Tibial nerve (tissue), 4 donors: Measurements from ENCODE around the gene DHTKD1. TPM values are rescaled to one million over a fixed set of nuclear protein-coding genes. Genes with fewer than 3 reads are reported as not detected.

Experiments used
- DNase-seq, 2 donors: peaks; one replicate each; pipeline ENCODE4 v3.0.0-alpha.2; 2019; ENCODE audit warnings: low spot score in 2 of 2
- H3K27ac ChIP-seq, 4 donors: fragments of 200-600 bp; sonication (generic) in 3 of 4; one replicate each; pipeline ENCODE4 v1.5.1; 2017 to 2019; ENCODE audit warnings: mild to moderate bottlenecking in 1 of 4
- H3K27me3 ChIP-seq, 2 donors: fragments of 200-600 bp; sonication (generic) in 1 of 2; one replicate each; pipeline versions ENCODE4 v1.5.1 to v1.6.0; 2017 to 2019
- H3K36me3 ChIP-seq, 3 donors: fragments of 200-600 bp; sonication (generic); one replicate each; pipeline ENCODE4 v1.5.1; 2018 to 2019
- H3K4me1 ChIP-seq, 4 donors: fragments of 200-600 bp; sonication (generic) in 3 of 4; one replicate each; pipeline ENCODE4 v1.5.1; 2017 to 2019
- H3K4me3 ChIP-seq, 4 donors: fragments of 200-600 bp; sonication (generic) in 3 of 4; one replicate each; pipeline ENCODE4 v1.5.1; 2017 to 2019; ENCODE audit warnings: mild to moderate bottlenecking in 1 of 4, moderate library complexity in 1 of 4
- H3K9me3 ChIP-seq, 4 donors: fragments of 200-600 bp; sonication (generic) in 3 of 4; one replicate each; pipeline ENCODE4 v1.5.1; 2017 to 2019
- CTCF ChIP-seq, 5 experiments: fragments of 200-600 bp in 3 of 5; fragments of 450-650 bp in 2 of 5; sonication (generic) in 3 of 5; IDR thresholded peaks; one replicate each; pipeline ENCODE4 v1.5.1; 2016 to 2019; ENCODE audit warnings: antibody characterized with exemption in 5 of 5, mild to moderate bottlenecking in 3 of 5, moderate library complexity in 2 of 5
- EP300 ChIP-seq, 2 donors: sonication (generic); formaldehyde crosslinking; IDR thresholded peaks; one replicate each; pipeline ENCODE4 v1.6.1; 2017; ENCODE audit warnings: antibody characterized with exemption in 2 of 2, mild to moderate bottlenecking in 1 of 2
- POLR2A ChIP-seq, 2 donors: fragments of 450-650 bp; IDR thresholded peaks; one replicate each; pipeline ENCODE4 v1.6.1; 2017; ENCODE audit warnings: antibody characterized with exemption in 2 of 2, mild to moderate bottlenecking in 2 of 2, moderate library complexity in 2 of 2
- WGBS, 2 donors: methylation state at CpG; one replicate each; pipeline ENCODE4 v1.1.5; 2018; 5-methylcytosine and 5-hydroxymethylcytosine counted together
- total RNA-seq, 4 donors: library from RNA; depleted of rRNA; stranded (reverse); fragments of >200 nt; gene quantifications; one replicate each; pipeline ENCODE4 v1.1.0, GENCODE V29; 2016

The DHTKD1 gene
- total RNA-seq, 4 donors from 2014 or later = 20.1 to 42.8 (median 29.1) TPM

- H3K36me3 ChIP-seq = no peaks in the 10 kb centered on the region
- peak overlapping the region; percentile 93 to 100 (median 96) for H3K4me3 ChIP-seq
- 0 to 1% methylated on average over 23 to 28 of the region's 31 CpGs for WGBS, 2 donors
- peak overlapping the region; percentile 95 to 99 (median 98) for H3K27ac ChIP-seq
- no peaks in the 10 kb centered on the region for H3K27me3 ChIP-seq
- H3K9me3 ChIP-seq = no peaks in the 10 kb centered on the region
- H3K4me1 ChIP-seq = peaks cover 0 to 28% (median 12%) of the 10 kb centered on the region in 4 donors
- no peak for DNase-seq
- TF ChIP-seq CTCF (IDR thresholded peaks at IDR 0.05) (no peak), EP300 (IDR thresholded peaks at IDR 0.05) (no peak), POLR2A (IDR thresholded peaks at IDR 0.05) (peak in 1 of 2 donors; percentile 44)
These were observed 26.4 kb upstream of the DHTKD1 start for GRCh38 chr10:12042409-12042796.

- 4 to 6% methylated on average over 37 to 49 of the region's 56 CpGs for WGBS, 2 donors
- H3K36me3 ChIP-seq = no peaks in the 10 kb centered on the region
- H3K9me3 ChIP-seq = no peaks in the 10 kb centered on the region
- H3K4me3 ChIP-seq = peak within 1 kb of the TSS; percentile 93 to 100 (median 96)
- H3K4me1 ChIP-seq = peaks cover 0 to 23% (median 12%) of the 10 kb centered on the region in 4 donors
- peak within 1 kb of the TSS; percentile 95 to 99 (median 98) for H3K27ac ChIP-seq
- no peaks in the 10 kb centered on the region for H3K27me3 ChIP-seq
- peak in 2 of 5 experiments; percentile 46 to 52 for TF ChIP-seq CTCF (IDR thresholded peaks at IDR 0.05)
- peak; percentile 48 to 76 for TF ChIP-seq EP300 (IDR thresholded peaks at IDR 0.05)
- TF ChIP-seq POLR2A (IDR thresholded peaks at IDR 0.05) = no peak
- DNase-seq = peak; percentile 96
These were observed 25.7 kb upstream of the DHTKD1 start, which contains the start of gene UPF2 for GRCh38 chr10:12042797-12043651. Gene UPF2 (minus strand): TSS chr10:12042809. CDS start chr10:12035423, 7,386 bp downstream.

- DNase-seq = no peak
- Histone ChIP-seq H3K4me3 (no peak overlapping the region), H3K27ac (no peak overlapping the region), H3K4me1 (peaks cover 0 to 11% (median 8%) of the 10 kb centered on the region in 4 donors), H3K9me3 (no peaks in the 10 kb centered on the region), H3K27me3 (no peaks in the 10 kb centered on the region), H3K36me3 (no peaks in the 10 kb centered on the region)
- TF ChIP-seq CTCF (IDR thresholded peaks at IDR 0.05) (no peak), POLR2A (IDR thresholded peaks at IDR 0.05) (no peak), EP300 (IDR thresholded peaks at IDR 0.05) (no peak)
- WGBS, 2 donors = 81 to 87% methylated on average over 5 of the region's 5 CpGs
These were observed 23.2 kb upstream of the DHTKD1 start for GRCh38 chr10:12045596-12045995.

GRCh38 chr10:12048547-12048946 lies 20.2 kb upstream of the DHTKD1 start:
- H3K27ac ChIP-seq = no peak overlapping the region
- H3K4me3 ChIP-seq = no peak overlapping the region
- no peaks in the 10 kb centered on the region for H3K4me1 ChIP-seq
- H3K36me3 ChIP-seq = no peaks in the 10 kb centered on the region
- TF ChIP-seq EP300 (IDR thresholded peaks at IDR 0.05) (no peak), CTCF (IDR thresholded peaks at IDR 0.05) (no peak), POLR2A (IDR thresholded peaks at IDR 0.05) (no peak)
- WGBS, 2 donors = 78 to 81% methylated on average over 8 of the region's 8 CpGs
- no peaks in the 10 kb centered on the region for H3K27me3 ChIP-seq
- no peaks in the 10 kb centered on the region for H3K9me3 ChIP-seq
- no peak for DNase-seq

GRCh38 chr10:12050528-12050927 lies 18.2 kb upstream of the DHTKD1 start:
- no peaks in the 10 kb centered on the region for H3K9me3 ChIP-seq
- no peak overlapping the region for H3K4me3 ChIP-seq
- H3K36me3 ChIP-seq = no peaks in the 10 kb centered on the region
- no peaks in the 10 kb centered on the region for H3K27me3 ChIP-seq
- H3K4me1 ChIP-seq = no peaks in the 10 kb centered on the region
- no peak overlapping the region for H3K27ac ChIP-seq
- no peak for DNase-seq
- TF ChIP-seq CTCF (IDR thresholded peaks at IDR 0.05) = no peak
- TF ChIP-seq EP300 (IDR thresholded peaks at IDR 0.05) = no peak
- no peak for TF ChIP-seq POLR2A (IDR thresholded peaks at IDR 0.05)
